Measurements from ENCODE around the gene ERI3.

The ERI3 gene

DNA sequence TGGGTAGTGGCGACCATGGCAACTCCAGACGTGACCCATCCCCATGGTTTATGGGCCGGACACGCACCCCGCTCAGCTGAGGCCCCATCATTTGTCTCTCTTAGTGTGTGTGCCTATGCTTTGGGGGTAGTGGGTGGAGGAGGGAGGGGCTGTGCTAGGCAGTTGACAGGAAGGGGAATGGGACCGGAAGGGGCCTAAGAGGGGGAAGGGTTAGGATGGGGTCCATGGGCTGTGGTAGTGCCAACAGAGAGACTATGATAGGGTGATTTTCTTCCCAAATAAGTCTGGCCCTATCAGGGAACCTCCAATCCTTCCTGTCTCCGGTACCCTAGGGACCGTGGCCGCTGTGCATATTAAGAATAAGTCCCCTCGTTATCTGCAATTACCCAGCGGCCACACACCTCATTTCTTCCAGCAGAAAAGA lies 131.9 kb downstream of the ERI3 start:
- Histone ChIP-seq H4K20me1 (ENCODE audit: insufficient read depth, low read length) (no peaks in the 10 kb centered on the region), H3K79me2 (ENCODE audit: insufficient read depth, low read length) (no peaks in the 10 kb centered on the region), H2AFZ (ENCODE audit: low read length) (no peak overlapping the region), H3K27me3 (ENCODE audit: insufficient read depth, low read length) (no peaks in the 10 kb centered on the region), H3K4me1 (ENCODE audit: insufficient read depth, low read length, severe bottlenecking) (peaks cover 19% of the 10 kb centered on the region), H3K9me2 (ENCODE audit: low read depth, low read length) (no peaks in the 10 kb centered on the region), H3K9me3 (ENCODE audit: low read length) (no peaks in the 10 kb centered on the region), H3K27ac (ENCODE audit: low read depth, low read length, poor library complexity, severe bottlenecking) (no peak overlapping the region), H3F3A (ENCODE audit: insufficient read depth, low read length) (no peaks in the 10 kb centered on the region), H3K4me2 (ENCODE audit: low read length) (no peak overlapping the region), H3K36me3 (ENCODE audit: insufficient read depth, low read length) (peaks cover 49% of the 10 kb centered on the region), H3K9ac (ENCODE audit: low read length) (no peak overlapping the region), H3K4me3 (ENCODE audit: low read depth, low read length, poor library complexity, severe bottlenecking) (no peak overlapping the region)
- TF ChIP-seq EZH2 (IDR thresholded peaks at IDR 0.05; ENCODE audit: borderline replicate concordance, low read length) = no peak
- TF ChIP-seq CTCF (IDR thresholded peaks at IDR 0.05; ENCODE audit: low read length) = no peak

GRCh38 chr1:44222397-44223186 lies 132.5 kb downstream of the ERI3 start:
- no peak overlapping the region for H3K4me2 ChIP-seq (ENCODE audit: low read length)
- TF ChIP-seq CTCF (IDR thresholded peaks at IDR 0.05; ENCODE audit: low read length) (no peak), EZH2 (IDR thresholded peaks at IDR 0.05; ENCODE audit: borderline replicate concordance, low read length) (no peak)

DNA sequence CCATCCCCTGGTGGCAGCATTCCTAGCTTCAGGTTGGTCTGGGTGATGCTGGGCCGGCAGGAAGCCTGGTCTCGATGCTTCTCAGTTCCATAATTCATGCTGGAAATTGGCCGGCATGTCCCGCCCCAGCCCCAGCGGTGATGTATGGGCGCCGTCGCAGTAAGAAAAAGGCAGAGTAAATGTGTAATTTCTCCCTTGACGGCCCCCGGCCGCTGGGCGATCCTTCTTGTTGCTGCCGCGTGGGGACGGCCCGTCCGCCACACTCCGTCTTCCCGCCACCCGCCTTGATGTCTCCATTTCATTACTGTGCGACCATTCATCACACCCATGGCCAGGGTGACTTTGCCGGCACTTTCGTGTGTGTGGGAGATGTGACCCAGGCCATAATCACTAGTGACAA lies 133.3 kb downstream of the ERI3 start:
- Histone ChIP-seq H3K9ac (ENCODE audit: low read length) (no peak overlapping the region), H2AFZ (ENCODE audit: low read length) (no peak overlapping the region), H3K4me3 (ENCODE audit: low read depth, low read length, poor library complexity, severe bottlenecking) (no peak overlapping the region), H3K9me2 (ENCODE audit: low read depth, low read length) (no peaks in the 10 kb centered on the region), H3K27ac (ENCODE audit: low read depth, low read length, poor library complexity, severe bottlenecking) (peak overlapping the region; percentile 81), H3K9me3 (ENCODE audit: low read length) (no peaks in the 10 kb centered on the region), H3K36me3 (ENCODE audit: insufficient read depth, low read length) (peaks cover 63% of the 10 kb centered on the region), H4K20me1 (ENCODE audit: insufficient read depth, low read length) (no peaks in the 10 kb centered on the region), H3K27me3 (ENCODE audit: insufficient read depth, low read length) (no peaks in the 10 kb centered on the region), H3K4me1 (ENCODE audit: insufficient read depth, low read length, severe bottlenecking) (peaks cover 19% of the 10 kb centered on the region), H3F3A (ENCODE audit: insufficient read depth, low read length) (no peaks in the 10 kb centered on the region), H3K4me2 (ENCODE audit: low read length) (no peak overlapping the region), H3K79me2 (ENCODE audit: insufficient read depth, low read length) (no peaks in the 10 kb centered on the region)
- no peak for TF ChIP-seq CTCF (IDR thresholded peaks at IDR 0.05; ENCODE audit: low read length)
- TF ChIP-seq EZH2 (IDR thresholded peaks at IDR 0.05; ENCODE audit: borderline replicate concordance, low read length) = no peak

More at GRCh38 chr1:44222397-44223186, 132.5 kb downstream of the ERI3 start:
- H3F3A ChIP-seq (ENCODE audit: insufficient read depth, low read length) = no peaks in the 10 kb centered on the region
- no peak overlapping the region for H3K9ac ChIP-seq (ENCODE audit: low read length)
- peaks cover 54% of the 10 kb centered on the region for H3K36me3 ChIP-seq (ENCODE audit: insufficient read depth, low read length)
- no peaks in the 10 kb centered on the region for H3K27me3 ChIP-seq (ENCODE audit: insufficient read depth, low read length)
- H3K9me2 ChIP-seq (ENCODE audit: low read depth, low read length) = no peaks in the 10 kb centered on the region
- no peaks in the 10 kb centered on the region for H3K9me3 ChIP-seq (ENCODE audit: low read length)
- H3K4me3 ChIP-seq (ENCODE audit: low read depth, low read length, poor library complexity, severe bottlenecking) = no peak overlapping the region
- peaks cover 19% of the 10 kb centered on the region for H3K4me1 ChIP-seq (ENCODE audit: insufficient read depth, low read length, severe bottlenecking)
- no peaks in the 10 kb centered on the region for H4K20me1 ChIP-seq (ENCODE audit: insufficient read depth, low read length)
- no peak overlapping the region for H2AFZ ChIP-seq (ENCODE audit: low read length)
- no peak overlapping the region for H3K27ac ChIP-seq (ENCODE audit: low read depth, low read length, poor library complexity, severe bottlenecking)
- no peaks in the 10 kb centered on the region for H3K79me2 ChIP-seq (ENCODE audit: insufficient read depth, low read length)
